Lower leg skin (tissue), 4 donors: ENCODE data around the gene NUDT21. TPM values are rescaled to one million over a fixed set of nuclear protein-coding genes. Genes with fewer than 3 reads are reported as not detected.

Experiments
- DNase-seq, 2 donors: peaks; one replicate each; pipeline ENCODE4 v3.0.0-alpha.2; 2019; ENCODE audit warnings: low spot score in 2 of 2
- H3K4me3 ChIP-seq: fragments of 200-600 bp; sonication (generic); 2 replicates; pipeline ENCODE4 v1.5.1; 2017; ENCODE audit warnings: mild to moderate bottlenecking, low read depth; ENCODE audit not compliant: poor library complexity, severe bottlenecking
- POLR2A ChIP-seq, 2 donors: fragments of 450-650 bp; IDR thresholded peaks; one replicate each; pipeline ENCODE4 v1.6.1; 2016 to 2017; ENCODE audit warnings: antibody characterized with exemption in 2 of 2, mild to moderate bottlenecking in 1 of 2, moderate library complexity in 1 of 2
- WGBS, 2 donors: methylation state at CpG; one replicate each; pipeline ENCODE4 v1.1.5; 2018; 5-methylcytosine and 5-hydroxymethylcytosine counted together
- intact Hi-C: fragments of 100-400 bp; cut with DNase I; formaldehyde crosslinking; loops from one replicate; pipeline ENCODE4 v1.15.0; 2023; ENCODE audit warnings: low total_unique reads
- total RNA-seq, 4 donors: library from RNA; depleted of rRNA; stranded (reverse); fragments of >200 nt; gene quantifications; one replicate each; pipeline ENCODE4 v1.1.0, GENCODE V29; 2016
- TF ChIP-seq, protein P1 (sequence below), 3 donors: fragments of 450-650 bp; IDR thresholded peaks; one replicate each; pipeline ENCODE4 v1.5.1; 2016; ENCODE audit warnings: antibody characterized with exemption in 3 of 3, mild to moderate bottlenecking in 3 of 3, moderate library complexity in 2 of 3

Gene NUDT21
- total RNA-seq, 4 donors from 2014 or later, result 39.9 to 98.6 (median 46.1) TPM

GRCh38 chr16:56478281-56479049 is 27.3 kb upstream of the NUDT21 start:
- no peak overlapping the region for H3K4me3 ChIP-seq
- no peak for DNase-seq
- WGBS, 2 donors, result 78 to 81% methylated on average over 2 of the region's 2 CpGs
- intact Hi-C loops, result no loop called here
- TF ChIP-seq, protein P1, sequence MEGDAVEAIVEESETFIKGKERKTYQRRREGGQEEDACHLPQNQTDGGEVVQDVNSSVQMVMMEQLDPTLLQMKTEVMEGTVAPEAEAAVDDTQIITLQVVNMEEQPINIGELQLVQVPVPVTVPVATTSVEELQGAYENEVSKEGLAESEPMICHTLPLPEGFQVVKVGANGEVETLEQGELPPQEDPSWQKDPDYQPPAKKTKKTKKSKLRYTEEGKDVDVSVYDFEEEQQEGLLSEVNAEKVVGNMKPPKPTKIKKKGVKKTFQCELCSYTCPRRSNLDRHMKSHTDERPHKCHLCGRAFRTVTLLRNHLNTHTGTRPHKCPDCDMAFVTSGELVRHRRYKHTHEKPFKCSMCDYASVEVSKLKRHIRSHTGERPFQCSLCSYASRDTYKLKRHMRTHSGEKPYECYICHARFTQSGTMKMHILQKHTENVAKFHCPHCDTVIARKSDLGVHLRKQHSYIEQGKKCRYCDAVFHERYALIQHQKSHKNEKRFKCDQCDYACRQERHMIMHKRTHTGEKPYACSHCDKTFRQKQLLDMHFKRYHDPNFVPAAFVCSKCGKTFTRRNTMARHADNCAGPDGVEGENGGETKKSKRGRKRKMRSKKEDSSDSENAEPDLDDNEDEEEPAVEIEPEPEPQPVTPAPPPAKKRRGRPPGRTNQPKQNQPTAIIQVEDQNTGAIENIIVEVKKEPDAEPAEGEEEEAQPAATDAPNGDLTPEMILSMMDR (IDR thresholded peaks at IDR 0.05), result no peak
- TF ChIP-seq POLR2A (IDR thresholded peaks at IDR 0.05), result no peak

DNA sequence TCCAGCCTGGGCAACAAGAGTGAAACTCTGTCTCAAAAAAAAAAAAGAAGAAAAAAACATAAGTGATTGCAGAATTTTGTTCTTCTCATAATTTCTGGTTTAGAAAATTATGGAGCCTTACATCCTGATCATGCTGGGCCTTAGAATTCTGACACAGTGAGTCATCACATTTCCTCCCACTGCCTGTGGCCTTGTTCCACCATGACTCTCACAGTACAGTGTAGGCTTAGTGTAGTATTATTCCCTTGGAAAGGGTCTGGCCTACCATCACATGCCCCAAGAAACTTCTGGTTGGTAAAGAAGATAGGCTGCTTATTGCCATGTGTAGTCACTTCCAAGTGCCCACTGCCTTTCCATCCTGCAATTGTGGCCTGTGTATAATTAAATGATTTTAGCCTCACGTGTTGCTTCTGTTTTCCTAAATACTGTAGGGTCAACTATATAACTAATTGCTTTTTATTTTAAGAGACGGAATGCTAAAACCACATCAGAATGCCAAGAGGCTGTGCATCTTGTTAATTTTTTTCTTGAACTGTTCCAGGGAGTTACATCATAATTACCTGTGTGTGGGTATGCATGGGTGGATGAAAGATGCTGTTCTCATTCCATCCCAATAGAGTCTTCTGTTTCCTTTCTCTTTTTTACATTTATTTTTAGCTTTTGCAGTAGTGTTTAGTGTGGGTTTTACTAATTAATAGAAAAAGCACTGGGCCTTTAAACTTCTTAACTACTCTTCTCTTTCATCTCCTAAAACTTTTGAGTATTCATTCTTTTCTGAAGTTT is 26.2 kb upstream of the NUDT21 start:
- H3K4me3 ChIP-seq, result no peak overlapping the region
- DNase-seq, result no peak
- intact Hi-C loops, result no loop called here
- WGBS, 2 donors, result 76% methylated on average over 2 of the region's 2 CpGs
- TF ChIP-seq POLR2A (IDR thresholded peaks at IDR 0.05), result no peak
- TF ChIP-seq, protein P1 (IDR thresholded peaks at IDR 0.05), result no peak

DNA sequence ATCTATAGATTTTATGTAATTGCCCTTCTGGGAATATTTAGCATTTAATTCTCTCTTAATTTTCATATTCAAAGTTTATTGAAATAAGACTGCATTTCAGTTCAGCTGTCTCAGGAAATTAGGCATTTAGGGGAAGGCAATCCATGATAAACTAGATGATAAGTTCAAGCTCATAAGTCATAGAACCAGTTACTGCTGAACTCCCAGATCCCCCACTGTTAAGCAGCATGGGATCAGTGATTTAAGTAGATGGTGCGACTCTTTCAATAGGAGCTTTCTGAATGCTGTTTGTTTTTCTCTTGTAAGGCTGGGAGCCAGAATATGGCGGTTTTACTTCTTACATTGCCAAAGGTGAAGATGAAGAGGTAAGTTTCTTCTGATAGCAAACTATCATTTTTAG is 24.1 kb upstream of the NUDT21 start:
- 93 to 95% methylated on average over 2 of the region's 2 CpGs for WGBS, 2 donors
- TF ChIP-seq, protein P1 (IDR thresholded peaks at IDR 0.05), result no peak
- TF ChIP-seq POLR2A (IDR thresholded peaks at IDR 0.05), result no peak
- H3K4me3 ChIP-seq, result no peak overlapping the region
- no peak for DNase-seq
- intact Hi-C loops, result no loop called here

GRCh38 chr16:56470666-56471065 is 19.5 kb upstream of the NUDT21 start:
- TF ChIP-seq, protein P1 (IDR thresholded peaks at IDR 0.05), result no peak
- no peak for TF ChIP-seq POLR2A (IDR thresholded peaks at IDR 0.05)
- H3K4me3 ChIP-seq, result no peak overlapping the region
- intact Hi-C loops, result no loop called here
- 72 to 81% methylated on average over 1 of the region's 1 CpG for WGBS, 2 donors
- DNase-seq, result no peak

DNA sequence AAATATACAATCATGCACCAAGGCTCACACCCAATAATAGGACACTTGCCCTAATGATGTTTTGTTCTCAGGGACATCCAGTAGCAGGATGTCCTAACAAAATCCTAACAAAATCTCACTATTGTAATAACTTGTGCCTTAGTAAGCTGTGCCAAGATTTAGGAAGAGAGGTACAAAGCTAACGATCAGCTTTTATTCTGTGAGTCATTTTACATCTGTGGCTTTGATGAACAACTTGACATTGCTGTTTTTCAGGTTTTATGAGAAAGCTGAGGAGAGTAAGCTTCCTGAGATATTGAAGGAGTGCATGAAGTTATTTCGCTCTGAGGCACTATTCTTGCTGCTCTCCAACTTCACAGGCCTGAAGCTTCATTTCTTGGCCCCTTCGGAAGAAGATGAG is 19.1 kb upstream of the NUDT21 start:
- TF ChIP-seq, protein P1 (IDR thresholded peaks at IDR 0.05), result no peak
- TF ChIP-seq POLR2A (IDR thresholded peaks at IDR 0.05), result no peak
- 52 to 59% methylated on average over 3 of the region's 3 CpGs for WGBS, 2 donors
- no peak overlapping the region for H3K4me3 ChIP-seq
- DNase-seq, result no peak
- intact Hi-C loops, result no loop called here
